Skeletal muscle tissue (tissue), 4 donors: ENCODE measurements around the gene SIAH1. TPM values are rescaled to one million over a fixed set of nuclear protein-coding genes. Genes with fewer than 3 reads are reported as not detected.
"Not testable (repeated sequence)": the region's sequence is repeated elsewhere in the genome, so short reads cannot be mapped to it uniquely, and the experiment has no call there.

Source experiments
- H3K27ac ChIP-seq: one replicate; pipeline ENCODE4 v1.7.0; 2013; ENCODE audit warnings: mild to moderate bottlenecking, low read depth, low read length, inconsistent platforms
- H3K27me3 ChIP-seq, 3 donors: one replicate each; pipeline ENCODE4 v1.7.0; 2013; ENCODE audit warnings: low read length in 3 of 3; ENCODE audit not compliant: control insufficient read depth in 3 of 3, insufficient read depth in 3 of 3
- H3K36me3 ChIP-seq, 3 donors: one replicate each; pipeline ENCODE4 v1.7.0; 2013; ENCODE audit warnings: low read length in 3 of 3; ENCODE audit not compliant: control insufficient read depth in 3 of 3, insufficient read depth in 3 of 3
- H3K4me1 ChIP-seq, 3 donors: one replicate each; pipeline ENCODE4 v1.7.0; 2013; ENCODE audit warnings: low read length in 3 of 3, mild to moderate bottlenecking in 3 of 3; ENCODE audit not compliant: control insufficient read depth in 3 of 3, insufficient read depth in 3 of 3
- H3K4me3 ChIP-seq, 3 donors: one replicate each; pipeline ENCODE4 v1.7.0; 2013; ENCODE audit warnings: low read length in 3 of 3
- H3K9ac ChIP-seq, 3 donors: one replicate each; pipeline ENCODE4 v1.7.0; 2013; ENCODE audit warnings: low read length in 3 of 3, mild to moderate bottlenecking in 3 of 3, moderate library complexity in 2 of 3, low read depth in 1 of 3
- H3K9me3 ChIP-seq, 3 donors: one replicate each; pipeline ENCODE4 v1.7.0; 2013; ENCODE audit warnings: low read length in 3 of 3; ENCODE audit not compliant: control insufficient read depth in 3 of 3
- total RNA-seq: library from RNA; depleted of rRNA; stranded (reverse); fragments of >200 nt; gene quantifications from one replicate; pipeline ENCODE4 v1.2.3, GENCODE V29; 2014
- donor health status: Osteomylitis.

SIAH1 gene
- total RNA-seq, 1 donor from 2014 or later: 53.8 TPM

- Histone ChIP-seq H3K9me3 (no peaks in the 10 kb centered on the region), H3K4me3 (no peak overlapping the region), H3K27ac (no peak overlapping the region), H3K4me1 (no peaks in the 10 kb centered on the region), H3K36me3 (no peaks in the 10 kb centered on the region), H3K9ac (no peak overlapping the region), H3K27me3 (no peaks in the 10 kb centered on the region)
Observed at GRCh38 chr16:48420437-48420836, 35.2 kb upstream of the SIAH1 start.

- not testable (repeated sequence) for H3K27ac ChIP-seq, H3K36me3 ChIP-seq, H3K4me3 ChIP-seq, H3K9me3 ChIP-seq, H3K4me1 ChIP-seq, H3K9ac ChIP-seq, H3K27me3 ChIP-seq
Observed at GRCh38 chr16:48416617-48417016, 31.4 kb upstream of the SIAH1 start.

GRCh38 chr16:48413272-48413671, 28.1 kb upstream of the SIAH1 start:
- no peak overlapping the region for H3K9ac ChIP-seq
- no peaks in the 10 kb centered on the region for H3K27me3 ChIP-seq
- H3K4me3 ChIP-seq: no peak overlapping the region
- no peaks in the 10 kb centered on the region for H3K36me3 ChIP-seq
- H3K4me1 ChIP-seq: no peaks in the 10 kb centered on the region
- no peaks in the 10 kb centered on the region for H3K9me3 ChIP-seq
- H3K27ac ChIP-seq: no peak overlapping the region

- H3K9ac ChIP-seq: no peak overlapping the region
- no peak overlapping the region for H3K27ac ChIP-seq
- H3K4me3 ChIP-seq: no peak overlapping the region
- no peaks in the 10 kb centered on the region for H3K4me1 ChIP-seq
- H3K9me3 ChIP-seq: no peaks in the 10 kb centered on the region
- H3K27me3 ChIP-seq: no peaks in the 10 kb centered on the region
- no peaks in the 10 kb centered on the region for H3K36me3 ChIP-seq
Observed at GRCh38 chr16:48409839-48410632, 24.8 kb upstream of the SIAH1 start.

- Histone ChIP-seq H3K36me3 (no peaks in the 10 kb centered on the region), H3K27ac (no peak overlapping the region), H3K9me3 (no peaks in the 10 kb centered on the region), H3K4me1 (no peaks in the 10 kb centered on the region), H3K9ac (no peak overlapping the region), H3K4me3 (no peak overlapping the region), H3K27me3 (no peaks in the 10 kb centered on the region)
Observed at GRCh38 chr16:48408688-48409087, 23.5 kb upstream of the SIAH1 start.

- H3K27me3 ChIP-seq: no peaks in the 10 kb centered on the region
Observed at GRCh38 chr16:48405907-48406306, 20.7 kb upstream of the SIAH1 start.

GRCh38 chr16:48405153-48405552, 19.9 kb upstream of the SIAH1 start:
- H3K9me3 ChIP-seq: no peaks in the 10 kb centered on the region
- no peak overlapping the region for H3K4me3 ChIP-seq
- no peaks in the 10 kb centered on the region for H3K36me3 ChIP-seq
- no peaks in the 10 kb centered on the region for H3K4me1 ChIP-seq
- H3K27ac ChIP-seq: no peak overlapping the region
- no peak overlapping the region for H3K9ac ChIP-seq
- H3K27me3 ChIP-seq: no peaks in the 10 kb centered on the region

More at GRCh38 chr16:48405907-48406306, 20.7 kb upstream of the SIAH1 start:
- Histone ChIP-seq H3K36me3 (no peaks in the 10 kb centered on the region), H3K9ac (no peak overlapping the region), H3K9me3 (no peaks in the 10 kb centered on the region), H3K4me3 (no peak overlapping the region), H3K27ac (no peak overlapping the region), H3K4me1 (no peaks in the 10 kb centered on the region)

- not testable (repeated sequence) for H3K4me3 ChIP-seq, H3K4me1 ChIP-seq, H3K36me3 ChIP-seq, H3K9me3 ChIP-seq, H3K27ac ChIP-seq, H3K9ac ChIP-seq, H3K27me3 ChIP-seq
Observed at GRCh38 chr16:48402547-48402946, 17.3 kb upstream of the SIAH1 start.

GRCh38 chr16:48395375-48395774, 10.2 kb upstream of the SIAH1 start:
- Histone ChIP-seq H3K9me3 (no peaks in the 10 kb centered on the region), H3K27ac (no peak overlapping the region), H3K36me3 (no peaks in the 10 kb centered on the region), H3K4me3 (no peak overlapping the region), H3K27me3 (no peaks in the 10 kb centered on the region), H3K4me1 (peaks cover 14 to 25% (median 17%) of the 10 kb centered on the region in 3 donors), H3K9ac (no peak overlapping the region)

- no peaks in the 10 kb centered on the region for H3K36me3 ChIP-seq
- H3K9ac ChIP-seq: peak overlapping the region in 2 of 3 donors; percentile 51 to 69
- no peaks in the 10 kb centered on the region for H3K27me3 ChIP-seq
- H3K4me3 ChIP-seq: no peak overlapping the region
- H3K27ac ChIP-seq: peak overlapping the region; percentile 79
- no peaks in the 10 kb centered on the region for H3K9me3 ChIP-seq
- H3K4me1 ChIP-seq: peaks cover 14 to 25% (median 17%) of the 10 kb centered on the region in 3 donors
Observed at GRCh38 chr16:48394355-48394703, 9.1 kb upstream of the SIAH1 start.
